HG03103 (cell line): Measurements from ENCODE around the gene C13orf42.

Source experiments
- ATAC-seq: cut with Tn5 transposase; IDR thresholded peaks from one replicate; pipeline ENCODE4 v1.9.1; 2021; ENCODE audit warnings: low read depth; ENCODE audit not compliant: unreplicated experiment

C13orf42 gene

GRCh38 chr13:51035978-51036377 is 75.1 kb downstream of the C13orf42 start:
- no peak for ATAC-seq

- ATAC-seq = no peak
These were observed 75.6 kb downstream of the C13orf42 start for GRCh38 chr13:51035469-51035868.

GRCh38 chr13:51034906-51035305 is 76.2 kb downstream of the C13orf42 start:
- ATAC-seq = no peak

- ATAC-seq = no peak
These were observed 77.5 kb downstream of the C13orf42 start for GRCh38 chr13:51033421-51034185.

GRCh38 chr13:51032831-51033230 is 78.2 kb downstream of the C13orf42 start:
- no peak for ATAC-seq
